Panc1 (cell line): ENCODE data around the gene FIBCD1. TPM values are rescaled to one million over a fixed set of nuclear protein-coding genes. Genes with fewer than 3 reads are reported as not detected.

Experiments used
- ATAC-seq: fragments of 200-7000 bp; cut with Tn5 transposase; 2 replicates; pipeline ENCODE4 v1.9.1; 2020; ENCODE audit warnings: mild to moderate bottlenecking, moderate library complexity
- BruUV-seq: library from RNA; stranded (reverse); fragments of 400-500 nt; replicated peaks from 2 replicates; lab custom pipeline; 2021; lab: Mats Ljungman, UMichigan
- CTCF ChIA-PET: fragments of 300-600 bp; sonication (Branson Sonifier 250); formaldehyde crosslinking; loops from one replicate; lab custom pipeline; 2022; ENCODE audit warnings: antibody characterized with exemption; lab: Charles Lee
- POLR2A ChIA-PET: fragments of 300-600 bp; sonication (Branson Sonifier 250); formaldehyde crosslinking; loops from one replicate; lab custom pipeline; 2022; ENCODE audit warnings: antibody characterized with exemption; lab: Charles Lee
- DNase-seq: peaks from one replicate; pipeline ENCODE4 v3.0.0-alpha.2; 2010; ENCODE audit warnings: low read depth, low spot score
- H3K27ac ChIP-seq: 2 replicates; pipeline ENCODE4 v1.5.1; 2011; ENCODE audit warnings: mild to moderate bottlenecking, low read length, inconsistent platforms
- H3K27me3 ChIP-seq: fragments of 200-500 bp; sonication (Bioruptor generic); 2 replicates; pipeline ENCODE4 v1.6.0; 2014; ENCODE audit warnings: low read length, inconsistent platforms; ENCODE audit not compliant: control insufficient read depth, insufficient read depth
- H3K36me3 ChIP-seq: fragments of 200-500 bp; sonication (Bioruptor generic); 2 replicates; pipeline ENCODE4 v1.5.1; 2014; ENCODE audit warnings: inconsistent platforms, mild to moderate bottlenecking, low read length, moderate library complexity; ENCODE audit not compliant: control insufficient read depth, insufficient read depth
- H3K4me1 ChIP-seq: 2 replicates; pipeline ENCODE4 v1.5.1; 2011; ENCODE audit warnings: inconsistent platforms, mild to moderate bottlenecking, low read length, moderate library complexity; ENCODE audit not compliant: control insufficient read depth, insufficient read depth
- H3K4me3 ChIP-seq, 2 experiments: 2 replicates each; pipeline ENCODE4 v1.5.1; 2011 to 2012; ENCODE audit warnings: low read depth in 2 of 2, low read length in 2 of 2, mild to moderate bottlenecking in 2 of 2, inconsistent platforms in 1 of 2, moderate library complexity in 1 of 2
- H3K9me3 ChIP-seq: fragments of 200-500 bp; sonication (Bioruptor generic); 2 replicates; pipeline ENCODE4 v1.5.1; 2014; ENCODE audit warnings: low read depth, mild to moderate bottlenecking, inconsistent platforms, low read length, moderate library complexity; ENCODE audit not compliant: control insufficient read depth, insufficient read depth
- POLR2AphosphoS5 ChIP-seq: IDR thresholded peaks from 2 replicates; pipeline ENCODE4 v1.6.1; 2012; ENCODE audit warnings: mild to moderate bottlenecking, low read depth, low read length, moderate library complexity
- SIN3A ChIP-seq: IDR thresholded peaks from 2 replicates; pipeline ENCODE4 v1.6.1; 2012; ENCODE audit warnings: low read depth, mild to moderate bottlenecking, low read length, moderate library complexity, borderline replicate concordance; ENCODE audit not compliant: insufficient read depth
- TCF7L2 ChIP-seq: IDR thresholded peaks from 2 replicates; pipeline ENCODE4 v1.6.1; 2011; ENCODE audit warnings: mild to moderate bottlenecking, low read depth, low read length, inconsistent platforms
- in situ Hi-C: cut with HindIII; loops from 2 replicates; pipeline ENCODE4 v1.10.0; 2016; ENCODE audit warnings: low sequenced_read_pairs, low pct_unique_long_range_greater_than_20kb
- intact Hi-C: fragments of 100-400 bp; cut with micrococcal nuclease; formaldehyde crosslinking; loops from one replicate; pipeline ENCODE4 v1.10.0; 2022; ENCODE audit not compliant: unreplicated experiment
- total RNA-seq: library from RNA; stranded (reverse); gene quantifications from one replicate; pipeline ENCODE4 v1.2.1, GENCODE V29; 2021; ENCODE audit not compliant: unreplicated experiment
- TF ChIP-seq, protein P1 (sequence below): fragments of 450-650 bp; IDR thresholded peaks from 2 replicates; pipeline ENCODE4 v1.5.1; 2017; ENCODE audit warnings: mild to moderate bottlenecking
- TF ChIP-seq, protein P2 (sequence below), 2 experiments: IDR thresholded peaks; 2 replicates each; pipeline ENCODE4 v1.6.1; 2011 to 2012; ENCODE audit warnings: low read depth in 2 of 2, control low read depth in 1 of 2, low read length in 1 of 2, mild to moderate bottlenecking in 1 of 2, moderate library complexity in 1 of 2; ENCODE audit not compliant: insufficient read depth in 1 of 2

Gene FIBCD1
- total RNA-seq, 1 experiment from 2014 or later: 16.3 TPM

DNA sequence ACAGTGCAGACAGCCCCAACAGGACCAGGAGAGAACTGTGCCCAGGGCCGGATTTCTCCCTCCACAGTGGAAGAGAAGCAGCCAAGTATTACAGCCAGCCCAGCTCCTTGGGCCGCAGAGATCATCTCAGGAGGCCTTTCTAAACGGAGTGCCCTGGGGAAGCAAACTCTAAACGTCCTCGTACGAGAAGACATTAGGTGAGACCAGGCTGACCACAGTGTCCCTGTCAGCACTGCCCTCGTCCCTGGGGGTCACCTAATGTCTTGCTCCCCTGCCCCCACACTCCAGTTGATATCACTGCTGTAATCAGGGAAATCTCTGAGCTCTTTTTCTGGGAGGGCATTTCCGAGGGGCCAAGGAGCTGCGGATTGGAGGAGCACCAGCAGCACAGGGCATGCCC is 48.9 kb downstream of the FIBCD1 start:
- Histone ChIP-seq H3K4me1 (no peaks in the 10 kb centered on the region), H3K36me3 (no peaks in the 10 kb centered on the region; the same call in 1 of the 2 replicates), H3K27ac (no peak overlapping the region), H3K9me3 (no peaks in the 10 kb centered on the region), H3K27me3 (no peaks in the 10 kb centered on the region), H3K4me3 (no peak overlapping the region)
- DNase-seq (no peak), ATAC-seq (no peak)
- TF ChIP-seq POLR2AphosphoS5: no peak
- TF ChIP-seq, protein P1, sequence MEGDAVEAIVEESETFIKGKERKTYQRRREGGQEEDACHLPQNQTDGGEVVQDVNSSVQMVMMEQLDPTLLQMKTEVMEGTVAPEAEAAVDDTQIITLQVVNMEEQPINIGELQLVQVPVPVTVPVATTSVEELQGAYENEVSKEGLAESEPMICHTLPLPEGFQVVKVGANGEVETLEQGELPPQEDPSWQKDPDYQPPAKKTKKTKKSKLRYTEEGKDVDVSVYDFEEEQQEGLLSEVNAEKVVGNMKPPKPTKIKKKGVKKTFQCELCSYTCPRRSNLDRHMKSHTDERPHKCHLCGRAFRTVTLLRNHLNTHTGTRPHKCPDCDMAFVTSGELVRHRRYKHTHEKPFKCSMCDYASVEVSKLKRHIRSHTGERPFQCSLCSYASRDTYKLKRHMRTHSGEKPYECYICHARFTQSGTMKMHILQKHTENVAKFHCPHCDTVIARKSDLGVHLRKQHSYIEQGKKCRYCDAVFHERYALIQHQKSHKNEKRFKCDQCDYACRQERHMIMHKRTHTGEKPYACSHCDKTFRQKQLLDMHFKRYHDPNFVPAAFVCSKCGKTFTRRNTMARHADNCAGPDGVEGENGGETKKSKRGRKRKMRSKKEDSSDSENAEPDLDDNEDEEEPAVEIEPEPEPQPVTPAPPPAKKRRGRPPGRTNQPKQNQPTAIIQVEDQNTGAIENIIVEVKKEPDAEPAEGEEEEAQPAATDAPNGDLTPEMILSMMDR: no peak
- CTCF ChIA-PET: interaction anchor here (0.6 to 0.9 kb wide), 2 partner anchors 23 to 182 kb away, joined by 3 read pairs; no protein-coding TSS in a partner anchor
- in situ Hi-C loops (no loop called here), intact Hi-C loops (loop anchor here (10.0 kb wide), 1 partner anchor 55 kb away; no protein-coding TSS in a partner anchor)
- POLR2A ChIA-PET: interaction anchor here (0.5 to 0.6 kb wide), 2 partner anchors 18 to 149 kb away, joined by 4 to 7 read pairs; no protein-coding TSS in a partner anchor
- no TSS peak for BruUV-seq

DNA sequence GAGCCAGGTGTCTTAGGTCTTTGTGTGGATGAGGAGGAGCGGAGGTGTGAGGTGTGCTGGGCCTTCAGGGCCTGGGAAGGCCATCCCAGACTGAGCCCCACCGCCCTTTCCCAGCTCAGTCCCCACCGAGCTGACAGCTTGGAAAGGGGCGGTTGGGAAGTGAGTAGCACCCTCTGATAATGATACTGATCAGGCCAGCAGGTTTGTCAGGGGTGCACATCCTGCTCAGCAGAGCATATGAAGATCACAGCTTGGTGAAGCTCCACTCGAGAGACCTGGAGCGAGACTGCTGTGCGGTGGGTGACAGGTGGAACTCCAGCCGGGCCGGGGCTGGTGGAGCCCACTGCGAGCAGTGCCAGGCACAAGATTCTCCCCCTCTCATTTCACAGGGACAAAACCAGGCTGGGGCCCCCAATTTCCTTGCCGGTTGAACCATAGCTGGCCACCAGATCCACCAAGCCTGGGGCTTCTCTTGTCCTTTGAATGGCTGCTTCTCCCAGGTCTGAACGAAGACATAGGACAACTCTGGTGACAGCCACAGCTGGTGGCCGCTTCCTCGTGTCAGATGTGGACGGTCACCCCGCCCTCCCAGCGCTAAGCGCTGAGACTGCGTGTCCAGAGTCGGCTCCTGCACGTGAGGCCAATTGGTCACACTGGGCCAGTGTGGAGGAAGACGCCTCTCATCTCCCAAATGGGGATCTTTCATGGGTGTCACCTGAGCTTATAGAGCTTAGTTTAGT is 50.7 kb downstream of the FIBCD1 start:
- no peaks in the 10 kb centered on the region for H3K9me3 ChIP-seq
- H3K27me3 ChIP-seq: no peaks in the 10 kb centered on the region
- intact Hi-C loops: no loop called here
- TF ChIP-seq, protein P2, sequence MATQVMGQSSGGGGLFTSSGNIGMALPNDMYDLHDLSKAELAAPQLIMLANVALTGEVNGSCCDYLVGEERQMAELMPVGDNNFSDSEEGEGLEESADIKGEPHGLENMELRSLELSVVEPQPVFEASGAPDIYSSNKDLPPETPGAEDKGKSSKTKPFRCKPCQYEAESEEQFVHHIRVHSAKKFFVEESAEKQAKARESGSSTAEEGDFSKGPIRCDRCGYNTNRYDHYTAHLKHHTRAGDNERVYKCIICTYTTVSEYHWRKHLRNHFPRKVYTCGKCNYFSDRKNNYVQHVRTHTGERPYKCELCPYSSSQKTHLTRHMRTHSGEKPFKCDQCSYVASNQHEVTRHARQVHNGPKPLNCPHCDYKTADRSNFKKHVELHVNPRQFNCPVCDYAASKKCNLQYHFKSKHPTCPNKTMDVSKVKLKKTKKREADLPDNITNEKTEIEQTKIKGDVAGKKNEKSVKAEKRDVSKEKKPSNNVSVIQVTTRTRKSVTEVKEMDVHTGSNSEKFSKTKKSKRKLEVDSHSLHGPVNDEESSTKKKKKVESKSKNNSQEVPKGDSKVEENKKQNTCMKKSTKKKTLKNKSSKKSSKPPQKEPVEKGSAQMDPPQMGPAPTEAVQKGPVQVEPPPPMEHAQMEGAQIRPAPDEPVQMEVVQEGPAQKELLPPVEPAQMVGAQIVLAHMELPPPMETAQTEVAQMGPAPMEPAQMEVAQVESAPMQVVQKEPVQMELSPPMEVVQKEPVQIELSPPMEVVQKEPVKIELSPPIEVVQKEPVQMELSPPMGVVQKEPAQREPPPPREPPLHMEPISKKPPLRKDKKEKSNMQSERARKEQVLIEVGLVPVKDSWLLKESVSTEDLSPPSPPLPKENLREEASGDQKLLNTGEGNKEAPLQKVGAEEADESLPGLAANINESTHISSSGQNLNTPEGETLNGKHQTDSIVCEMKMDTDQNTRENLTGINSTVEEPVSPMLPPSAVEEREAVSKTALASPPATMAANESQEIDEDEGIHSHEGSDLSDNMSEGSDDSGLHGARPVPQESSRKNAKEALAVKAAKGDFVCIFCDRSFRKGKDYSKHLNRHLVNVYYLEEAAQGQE (IDR thresholded peaks at IDR 0.05; ENCODE audit: insufficient read depth in 1 of 2, low read depth in 2 of 2, low read length in 1 of 2): no peak
- TF ChIP-seq, protein P1: no peak
- no peak for TF ChIP-seq SIN3A
- TF ChIP-seq POLR2AphosphoS5: no peak
- no peak for TF ChIP-seq TCF7L2
- in situ Hi-C loops: no loop called here
- H3K27ac ChIP-seq: no peak overlapping the region
- ATAC-seq (no peak), DNase-seq (no peak)
- CTCF ChIA-PET: no interaction called here
- BruUV-seq: no TSS peak
- POLR2A ChIA-PET: no interaction called here
- H3K36me3 ChIP-seq: no peaks in the 10 kb centered on the region; the same call in 1 of the 2 replicates
- H3K4me3 ChIP-seq: no peak overlapping the region
- no peaks in the 10 kb centered on the region for H3K4me1 ChIP-seq
